Endothelial cell of umbilical vein (primary cell): ENCODE results near the gene KRTAP10-8.

ENCODE experiments used
- CTCF ChIP-seq, 2 donors: IDR thresholded peaks; 1 replicate in 1 of 2; 2 replicates in 1 of 2; pipeline ENCODE4 v1.5.1; 2011; ENCODE audit warnings: low read length in 2 of 2, mild to moderate bottlenecking in 2 of 2, moderate library complexity in 2 of 2, control low read depth in 1 of 2, inconsistent platforms in 1 of 2, low read depth in 1 of 2; ENCODE audit not compliant: insufficient read depth in 1 of 2; ENCODE audit errors: extremely low read depth in 1 of 2
- EZH2 ChIP-seq: IDR thresholded peaks from 2 replicates; pipeline ENCODE4 v1.6.1; 2012; ENCODE audit warnings: borderline replicate concordance, low read depth, mild to moderate bottlenecking, moderate library complexity, low read length, inconsistent platforms; ENCODE audit not compliant: severe bottlenecking
- MYC ChIP-seq: IDR thresholded peaks from one replicate; pipeline ENCODE4 v1.6.1; 2011; ENCODE audit warnings: mild to moderate bottlenecking, low read depth, low read length
- POLR2AphosphoS5 ChIP-seq: IDR thresholded peaks from 2 replicates; pipeline ENCODE4 v1.6.1; 2012; ENCODE audit warnings: low read depth, mild to moderate bottlenecking, control low read depth, low read length, moderate library complexity; ENCODE audit not compliant: insufficient read depth

GRCh38 chr21:44615911-44616590, 4.2 kb downstream of the KRTAP10-8 start:
- TF ChIP-seq CTCF (IDR thresholded peaks at IDR 0.05; ENCODE audit: extremely low read depth in 1 of 2, insufficient read depth in 1 of 2, low read depth in 1 of 2, low read length in 2 of 2): no peak
- no peak for TF ChIP-seq EZH2
- TF ChIP-seq POLR2AphosphoS5: no peak
- TF ChIP-seq MYC: no peak
